Body of pancreas (tissue), 4 donors: Measurements from ENCODE around the gene KRTCAP2. TPM values are rescaled to one million over a fixed set of nuclear protein-coding genes. Genes with fewer than 3 reads are reported as not detected.

Experiments
- ATAC-seq: fragments of 150-250 bp; one replicate; pipeline ENCODE4 v1.9.1; 2016
- DNase-seq, 4 donors: peaks; one replicate each; pipeline ENCODE4 v3.0.0-alpha.2; 2019
- H3K27ac ChIP-seq, 4 donors: fragments of 200-600 bp; sonication (generic); 1 replicate in 3 of 4; 2 replicates in 1 of 4; pipeline versions ENCODE4 v1.5.1 to v1.6.1; 2016 to 2019; ENCODE audit warnings: mild to moderate bottlenecking in 1 of 4, mixed read lengths in 1 of 4, moderate library complexity in 1 of 4
- H3K27me3 ChIP-seq, 2 donors: fragments of 200-600 bp; sonication (generic); one replicate each; pipeline ENCODE4 v1.6.0; 2016; ENCODE audit warnings: mild to moderate bottlenecking in 1 of 2
- H3K36me3 ChIP-seq, 2 donors: fragments of 200-600 bp; sonication (generic); replicated peaks in 1 of 2; 2 replicates each; pipeline ENCODE4 v1.5.1; 2016; ENCODE audit warnings: low read depth in 2 of 2; ENCODE audit not compliant: insufficient read depth in 1 of 2
- H3K4me1 ChIP-seq: fragments of 200-600 bp; sonication (generic); one replicate; pipeline ENCODE4 v1.6.0; 2016
- H3K4me3 ChIP-seq, 2 donors: fragments of 200-600 bp; sonication (generic); 1 replicate in 1 of 2; 2 replicates in 1 of 2; pipeline ENCODE4 v1.5.1; 2016 to 2019
- H3K9me3 ChIP-seq, 3 donors: fragments of 200-600 bp; sonication (generic); 1 replicate in 2 of 3; 2 replicates in 1 of 3; pipeline ENCODE4 v1.5.1; 2016
- CTCF ChIP-seq, 7 experiments: fragments of 450-650 bp in 4 of 7; fragments of 200-600 bp in 3 of 7; sonication (generic) in 3 of 7; IDR thresholded peaks; one replicate each; pipeline ENCODE4 v1.5.1; 2016 to 2019; ENCODE audit warnings: antibody characterized with exemption in 7 of 7
- POLR2A ChIP-seq, 3 donors: fragments of 450-650 bp; IDR thresholded peaks; one replicate each; pipeline ENCODE4 v1.6.1; 2016; ENCODE audit warnings: antibody characterized with exemption in 3 of 3, mild to moderate bottlenecking in 2 of 3
- WGBS, 2 donors: methylation state at CpG; one replicate each; pipeline ENCODE4 v1.1.5; 2017; 5-methylcytosine and 5-hydroxymethylcytosine counted together
- intact Hi-C: fragments of 100-400 bp; cut with DNase I; formaldehyde crosslinking; loops from one replicate; pipeline ENCODE4 v1.15.1; 2023
- total RNA-seq, 2 donors: library from RNA; depleted of rRNA; stranded (reverse); fragments of >200 nt; gene quantifications; one replicate each; pipeline ENCODE4 v1.1.0, GENCODE V29; 2016

KRTCAP2 gene
- total RNA-seq, 2 donors from 2014 or later, result 46.4 to 71.5 TPM

DNA sequence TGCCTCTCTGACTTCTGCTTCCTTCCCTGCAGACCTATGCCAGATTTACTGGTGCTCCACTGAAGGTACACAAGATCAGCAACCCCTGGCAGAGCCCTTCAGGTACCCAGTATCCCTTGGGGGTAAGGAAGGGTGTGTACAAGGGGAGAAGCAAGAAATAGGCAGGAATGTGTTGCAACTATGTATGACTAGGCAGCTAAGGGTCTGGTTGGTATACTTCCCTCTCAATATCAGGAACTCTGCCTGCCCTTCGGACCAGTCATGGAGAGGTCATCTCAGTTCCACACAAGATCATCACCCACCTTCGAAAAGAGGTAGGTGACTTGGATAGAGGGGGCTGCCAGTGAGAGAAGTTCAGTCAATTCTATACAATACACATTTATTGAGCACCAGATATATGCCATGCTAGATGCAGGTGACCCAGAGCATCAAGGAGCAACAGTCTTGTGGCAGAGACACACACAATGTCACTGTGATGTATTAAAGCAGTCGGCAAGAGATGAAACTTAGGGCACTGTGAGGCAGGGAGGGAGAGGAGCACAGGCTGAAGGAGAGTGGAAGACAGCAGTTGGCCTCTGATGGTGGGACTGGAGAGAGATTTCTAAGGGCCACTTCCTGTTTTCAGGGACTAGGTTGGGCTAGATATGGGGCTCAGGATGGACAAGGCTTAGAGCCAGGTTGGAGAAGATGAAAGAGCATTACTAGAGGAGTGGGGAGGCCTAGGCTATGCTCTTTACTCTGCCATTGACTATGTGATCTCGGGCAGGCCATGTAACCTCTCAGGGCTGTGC is 37.4 kb upstream of the KRTCAP2 start:
- H3K4me3 ChIP-seq, result no peak overlapping the region
- H3K27ac ChIP-seq, result no peak overlapping the region
- no peaks in the 10 kb centered on the region for H3K27me3 ChIP-seq
- peaks cover 23% of the 10 kb centered on the region for H3K4me1 ChIP-seq
- TF ChIP-seq POLR2A (IDR thresholded peaks at IDR 0.05) (no peak), CTCF (IDR thresholded peaks at IDR 0.05) (no peak)
- DNase-seq (no peak), ATAC-seq (no peak)
- WGBS, 2 donors, result 67 to 69% methylated on average over 4 of the region's 4 CpGs
- H3K9me3 ChIP-seq, result no peaks in the 10 kb centered on the region
- intact Hi-C loops, result no loop called here
- no peaks in the 10 kb centered on the region for H3K36me3 ChIP-seq

GRCh38 chr1:155209312-155209721 is 36.2 kb upstream of the KRTCAP2 start:
- 4% methylated on average over 12 to 13 of the region's 13 CpGs for WGBS, 2 donors
- no peaks in the 10 kb centered on the region for H3K36me3 ChIP-seq
- intact Hi-C loops, result no loop called here
- DNase-seq (no peak), ATAC-seq (no peak)
- TF ChIP-seq CTCF (IDR thresholded peaks at IDR 0.05), result no peak
- peak in 1 of 3 donors; percentile 60 for TF ChIP-seq POLR2A (IDR thresholded peaks at IDR 0.05)
- H3K9me3 ChIP-seq, result no peaks in the 10 kb centered on the region
- peak overlapping the region; percentile 92 to 97 for H3K4me3 ChIP-seq
- peaks cover 23% of the 10 kb centered on the region for H3K4me1 ChIP-seq
- peak overlapping the region; percentile 90 to 99 (median 96) for H3K27ac ChIP-seq
- H3K27me3 ChIP-seq, result no peaks in the 10 kb centered on the region

- DNase-seq (peak; percentile 86 to 90 (median 88)), ATAC-seq (peak; percentile 85)
- Histone ChIP-seq H3K27ac (peak within 1 kb of the TSS; percentile 90 to 99 (median 96)), H3K27me3 (no peaks in the 10 kb centered on the region), H3K4me1 (peaks cover 23% of the 10 kb centered on the region), H3K9me3 (no peaks in the 10 kb centered on the region), H3K4me3 (peak within 1 kb of the TSS; percentile 92 to 97), H3K36me3 (no peaks in the 10 kb centered on the region)
- intact Hi-C loops, result no loop called here
- TF ChIP-seq CTCF (IDR thresholded peaks at IDR 0.05), result no peak
- TF ChIP-seq POLR2A (IDR thresholded peaks at IDR 0.05), result peak; percentile 39 to 83 (median 71)
- WGBS, 2 donors, result 0% methylated on average over 17 to 62 of the region's 64 CpGs
Measured at GRCh38 chr1:155208541-155209311, 35.6 kb upstream of the KRTCAP2 start, which contains the start of gene MTX1. Gene MTX1, plus strand, starts transcription at chr1:155208695. Its CDS starts 110 bp downstream, at chr1:155208805.

DNA sequence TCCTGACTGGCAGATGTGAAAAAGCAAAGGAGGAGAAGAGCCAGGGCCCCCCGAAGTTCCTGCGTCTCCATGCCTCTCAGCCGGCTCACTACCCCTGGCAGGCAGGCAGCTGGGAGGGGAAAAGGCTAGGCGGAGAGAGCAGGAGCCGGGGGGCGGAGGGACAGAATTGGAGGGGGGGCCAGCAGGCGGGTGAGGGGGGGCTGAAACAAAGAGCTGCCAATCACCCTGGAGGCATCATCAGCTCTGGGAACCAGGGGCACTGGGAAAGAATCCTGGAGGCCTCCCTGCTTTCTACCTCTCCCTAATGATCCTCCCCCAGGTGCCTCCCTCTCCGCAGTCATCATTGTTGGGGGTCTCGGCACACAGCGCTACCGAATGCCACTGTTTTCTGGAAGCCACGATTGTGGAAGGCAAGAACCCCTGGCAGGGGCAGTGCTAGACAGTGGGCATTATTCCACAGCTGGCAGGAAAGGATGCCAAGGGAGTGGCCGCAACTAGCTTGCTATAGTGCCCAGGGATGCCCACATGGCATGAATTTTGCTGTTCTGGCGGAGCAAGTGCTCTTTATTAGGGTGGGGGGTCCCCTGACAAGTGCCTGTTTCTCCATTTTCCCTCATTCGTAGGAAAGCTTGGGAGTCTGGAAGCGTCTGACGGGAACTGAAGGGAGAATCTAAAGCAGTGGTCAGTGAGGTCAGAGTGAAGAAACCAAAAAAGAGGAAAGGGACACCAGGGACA is 34.9 kb upstream of the KRTCAP2 start, which contains the start of gene THBS3:
Gene THBS3 (minus strand): TSS at position 92 of the 735 bp plus-strand sequence. CDS start 21 bp downstream, at position 71.
- ATAC-seq, result peak; percentile 4
- Histone ChIP-seq H3K9me3 (no peaks in the 10 kb centered on the region), H3K4me1 (peaks cover 23% of the 10 kb centered on the region), H3K27me3 (no peaks in the 10 kb centered on the region), H3K36me3 (no peaks in the 10 kb centered on the region), H3K4me3 (peak within 1 kb of the TSS; percentile 92 to 97), H3K27ac (peak within 1 kb of the TSS; percentile 90 to 99 (median 96))
- 30 to 38% methylated on average over 11 to 17 of the region's 17 CpGs for WGBS, 2 donors
- intact Hi-C loops, result no loop called here
- no peak for TF ChIP-seq CTCF (IDR thresholded peaks at IDR 0.05)
- TF ChIP-seq POLR2A (IDR thresholded peaks at IDR 0.05), result no peak
- peak in 1 of 4 donors; percentile 32 for DNase-seq
